ENCODE data around the gene ZNF155.
"Not testable (repeated sequence)": the region's sequence is repeated elsewhere in the genome, so short reads cannot be mapped to it uniquely, and the experiment has no call there.

ZNF155 gene

DNA sequence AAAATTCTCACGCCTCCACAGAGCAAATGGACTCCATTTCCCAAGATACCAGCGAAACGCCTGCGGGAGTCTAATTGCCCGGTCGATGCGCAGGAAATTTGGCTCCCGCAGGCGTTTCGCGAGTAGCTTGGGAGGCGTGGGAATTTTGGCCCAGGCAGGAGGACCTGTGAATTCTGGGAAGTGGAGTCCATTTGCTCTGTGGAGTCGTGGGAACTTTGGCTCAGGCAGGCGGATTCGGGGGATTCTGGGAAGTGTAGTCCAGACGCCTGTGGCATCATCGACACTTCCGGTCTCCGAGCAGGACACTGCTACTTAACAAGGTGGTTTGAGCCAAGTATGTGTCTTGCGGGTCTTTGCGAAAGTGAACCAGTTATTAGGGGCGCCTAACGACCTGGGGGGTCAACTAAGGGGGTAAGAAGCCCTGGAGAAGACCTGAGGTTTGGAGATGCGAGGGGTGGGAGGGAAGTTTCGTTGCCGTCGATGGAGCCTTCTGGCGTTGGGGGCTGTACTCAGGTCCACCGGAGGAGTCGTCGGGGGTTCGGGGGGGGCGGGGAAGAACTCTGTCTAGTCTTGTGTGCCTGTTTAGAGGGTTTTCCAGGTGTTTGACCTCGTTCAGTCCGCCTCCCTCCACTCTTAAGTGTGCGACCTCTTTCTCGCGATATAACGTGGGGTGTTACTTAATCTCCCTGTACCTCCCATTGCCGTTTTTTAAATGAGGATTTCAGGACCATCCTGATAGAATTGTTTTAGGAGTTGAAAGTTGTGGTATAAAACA lies at the start of gene ZNF155:
Gene ZNF155 (plus strand): TSS at position 277 of the 775 bp plus-strand sequence. CDS start 4,356 bp downstream, outside the sequence.
- DNase-seq (ENCODE audit: low read depth), result peak; percentile 89
- peak within 1 kb of the TSS; percentile 65 for H3K4me3 ChIP-seq (ENCODE audit: low read depth, low read length)

DNA sequence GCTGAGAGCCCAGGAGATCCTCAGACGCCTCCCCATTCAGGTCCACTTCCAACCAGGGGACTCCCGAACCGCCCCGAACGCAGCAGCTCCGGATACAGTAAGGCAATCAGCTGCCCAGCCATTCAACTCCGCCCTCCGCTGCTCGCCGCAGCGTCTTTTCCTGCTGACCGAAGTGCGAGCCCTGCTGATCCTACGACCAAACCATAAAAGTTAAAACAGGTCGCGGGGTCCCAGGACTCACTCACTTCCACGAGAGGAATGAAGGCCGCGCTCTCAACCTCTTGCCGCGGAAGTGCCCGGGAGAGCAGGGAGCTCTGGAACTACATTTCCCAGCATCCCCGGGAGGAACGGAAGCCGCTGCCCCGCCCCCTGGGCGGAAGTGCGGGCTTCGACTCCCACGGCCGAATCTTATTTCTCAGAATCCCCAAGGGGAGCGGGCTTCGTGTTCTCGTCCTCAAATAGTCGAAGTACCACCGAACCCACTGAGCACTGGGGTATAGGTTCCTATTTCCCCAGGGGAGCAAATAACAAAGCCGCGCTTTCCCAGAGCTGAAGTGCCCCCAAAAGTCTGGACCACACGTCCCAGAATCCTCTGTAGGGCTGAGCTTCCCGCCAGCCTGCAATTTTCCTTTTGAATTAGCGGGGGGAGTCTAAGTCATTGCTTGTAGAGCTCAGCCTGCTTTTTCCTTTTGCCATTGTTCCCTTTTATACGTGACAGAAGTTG lies 48.8 kb upstream of the ZNF155 start, which contains the start of gene ZNF45:
Gene ZNF45 (minus strand): TSS at position 298 of the 724 bp plus-strand sequence. CDS start 13,097 bp downstream, outside the sequence.
- peak; percentile 60 for DNase-seq (ENCODE audit: low read depth)
- H3K4me3 ChIP-seq (ENCODE audit: low read depth, low read length), result peak within 1 kb of the TSS; percentile 79

GRCh38 chr19:43936188-43936587 lies 47.8 kb upstream of the ZNF155 start:
- no peak overlapping the region for H3K4me3 ChIP-seq (ENCODE audit: low read depth, low read length)
- no peak for DNase-seq (ENCODE audit: low read depth)

- no peak for DNase-seq (ENCODE audit: low read depth)
- H3K4me3 ChIP-seq (ENCODE audit: low read depth, low read length), result no peak overlapping the region
Observed at GRCh38 chr19:43939557-43940260, 44.3 kb upstream of the ZNF155 start.

DNA sequence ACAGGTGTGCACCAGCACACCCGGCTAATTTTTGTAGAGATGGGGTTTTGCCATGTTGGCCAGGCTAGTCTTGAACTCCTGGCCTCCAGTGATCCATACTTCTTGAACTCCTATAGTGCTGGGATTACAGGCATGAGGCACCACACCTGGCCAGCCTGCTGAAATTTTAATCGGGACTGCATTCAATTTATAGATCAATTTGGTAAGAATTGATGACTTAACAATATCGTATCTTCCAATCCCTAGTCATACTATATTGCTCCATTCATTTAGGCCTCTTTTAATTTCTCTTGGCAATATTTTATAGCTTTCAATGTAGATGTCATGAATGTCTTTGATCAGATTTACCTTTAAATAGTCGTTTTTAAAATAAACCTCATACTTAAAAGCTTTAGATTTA lies 43.3 kb upstream of the ZNF155 start:
- no peak overlapping the region for H3K4me3 ChIP-seq (ENCODE audit: low read depth, low read length)
- no peak for DNase-seq (ENCODE audit: low read depth)

DNA sequence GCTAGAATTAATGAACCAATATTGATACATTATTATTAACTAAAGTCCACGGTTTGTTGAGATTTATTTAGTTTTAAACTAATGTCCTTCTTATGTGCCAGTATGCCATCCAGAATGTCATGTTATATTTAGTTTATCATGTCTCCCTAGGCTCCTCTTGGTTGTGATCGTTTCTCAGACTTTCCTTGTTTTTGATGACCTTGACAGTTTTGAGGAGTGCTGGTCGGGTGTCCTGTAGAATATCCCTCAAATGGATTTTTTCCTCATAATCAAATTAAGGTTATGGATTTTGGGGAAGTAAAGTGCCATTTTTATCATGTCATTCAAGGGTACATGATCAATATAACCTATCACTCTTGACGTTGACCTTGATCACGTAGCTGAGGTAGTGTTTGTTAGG lies 42.8 kb upstream of the ZNF155 start:
- H3K4me3 ChIP-seq (ENCODE audit: low read depth, low read length), result no peak overlapping the region
- DNase-seq (ENCODE audit: low read depth), result no peak

- not testable (repeated sequence) for H3K4me3 ChIP-seq (ENCODE audit: low read depth, low read length); DNase-seq (ENCODE audit: low read depth)
Observed at GRCh38 chr19:43947412-43947811, 36.6 kb upstream of the ZNF155 start.

DNA sequence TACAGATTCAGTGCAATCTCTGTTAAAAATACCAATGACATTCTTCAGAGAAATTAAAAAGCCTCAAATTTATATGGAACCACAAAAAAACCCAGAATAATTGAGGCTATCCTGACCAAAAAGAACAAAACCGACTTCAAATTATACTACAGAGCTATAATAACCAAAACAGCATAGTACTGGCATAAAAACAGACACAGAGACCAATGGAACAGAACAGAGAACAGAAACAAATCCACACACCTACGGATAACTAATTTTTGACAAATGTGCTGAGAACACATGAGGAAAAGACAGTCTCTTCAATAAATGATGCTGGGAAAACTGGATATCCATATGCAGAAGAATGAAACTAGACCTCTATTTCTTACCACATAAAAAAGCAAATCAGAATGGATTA lies 34.2 kb upstream of the ZNF155 start:
- H3K4me3 ChIP-seq (ENCODE audit: low read depth, low read length), result not testable (repeated sequence)

GRCh38 chr19:43950834-43951645 lies 32.9 kb upstream of the ZNF155 start, which contains the start of gene ZNF221:
Gene ZNF221, plus strand, starts transcription at chr19:43951228. Its CDS starts 11,499 bp downstream, at chr19:43962727.
- peak within 1 kb of the TSS; percentile 80 for H3K4me3 ChIP-seq (ENCODE audit: low read depth, low read length)
- DNase-seq (ENCODE audit: low read depth), result peak; percentile 96

More for the DNA sequence above, 34.2 kb upstream of the ZNF155 start:
- not testable (repeated sequence) for DNase-seq (ENCODE audit: low read depth)

DNA sequence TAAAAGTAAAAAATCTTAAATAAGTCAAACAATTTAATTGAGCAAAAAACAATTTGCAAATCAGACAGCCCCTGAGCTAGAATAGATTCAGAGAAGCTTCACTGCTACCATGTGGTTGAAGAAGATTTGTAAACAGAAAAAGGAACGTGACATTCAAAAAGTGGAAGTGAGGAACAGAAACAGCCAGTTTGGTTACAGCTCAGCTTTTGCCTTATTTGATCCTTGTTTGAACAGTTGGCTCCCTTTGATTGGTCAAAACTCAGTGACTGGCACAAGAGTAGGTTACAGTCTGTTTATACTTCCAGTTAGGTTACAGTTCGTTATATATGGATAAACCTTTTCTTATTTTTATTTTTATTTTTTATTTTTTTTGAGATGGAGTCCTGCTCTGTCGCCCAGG lies 27.2 kb upstream of the ZNF155 start:
- DNase-seq (ENCODE audit: low read depth), result no peak
- no peak overlapping the region for H3K4me3 ChIP-seq (ENCODE audit: low read depth, low read length)

DNA sequence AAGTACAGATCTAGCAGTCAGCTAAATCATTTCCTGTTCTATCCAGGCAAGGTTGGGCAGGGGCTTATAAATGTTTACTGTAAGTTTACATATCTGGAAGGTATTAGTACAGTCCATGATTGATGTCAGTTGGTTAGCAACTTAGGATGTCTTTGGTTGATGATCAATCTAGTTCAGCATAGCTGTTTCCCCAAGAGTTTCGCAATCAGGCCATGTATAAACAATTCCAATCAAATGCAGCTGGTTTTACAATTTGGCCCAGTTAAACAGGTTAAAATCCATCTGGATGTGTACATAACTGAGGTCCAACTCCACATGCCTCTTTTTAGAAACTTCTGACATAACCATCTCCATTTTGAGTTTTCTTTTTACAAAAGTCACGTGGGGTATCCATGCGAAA lies 26.1 kb upstream of the ZNF155 start:
- DNase-seq (ENCODE audit: low read depth), result peak; percentile 29
- no peak overlapping the region for H3K4me3 ChIP-seq (ENCODE audit: low read depth, low read length)

DNA sequence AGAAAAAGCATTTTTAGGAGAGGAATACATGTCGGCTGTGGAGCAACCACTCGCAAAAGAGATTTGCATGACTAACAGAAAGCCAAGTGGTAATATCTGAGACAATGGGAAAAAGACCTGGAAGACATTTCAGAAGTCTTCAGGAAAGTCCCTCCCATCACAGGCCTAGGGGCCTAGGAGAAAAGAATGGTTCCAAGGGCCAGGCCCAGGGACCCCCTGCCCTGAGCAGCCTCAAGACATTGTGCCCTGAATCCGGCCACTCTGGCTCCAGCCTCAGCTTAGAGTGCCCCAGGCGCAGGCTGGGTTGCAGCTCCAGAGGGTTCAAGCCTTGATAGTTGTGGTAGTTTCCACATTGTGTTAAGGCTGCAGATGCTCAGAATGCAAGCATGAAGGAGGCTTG lies 23.6 kb upstream of the ZNF155 start:
- no peak overlapping the region for H3K4me3 ChIP-seq (ENCODE audit: low read depth, low read length)
- no peak for DNase-seq (ENCODE audit: low read depth)

DNA sequence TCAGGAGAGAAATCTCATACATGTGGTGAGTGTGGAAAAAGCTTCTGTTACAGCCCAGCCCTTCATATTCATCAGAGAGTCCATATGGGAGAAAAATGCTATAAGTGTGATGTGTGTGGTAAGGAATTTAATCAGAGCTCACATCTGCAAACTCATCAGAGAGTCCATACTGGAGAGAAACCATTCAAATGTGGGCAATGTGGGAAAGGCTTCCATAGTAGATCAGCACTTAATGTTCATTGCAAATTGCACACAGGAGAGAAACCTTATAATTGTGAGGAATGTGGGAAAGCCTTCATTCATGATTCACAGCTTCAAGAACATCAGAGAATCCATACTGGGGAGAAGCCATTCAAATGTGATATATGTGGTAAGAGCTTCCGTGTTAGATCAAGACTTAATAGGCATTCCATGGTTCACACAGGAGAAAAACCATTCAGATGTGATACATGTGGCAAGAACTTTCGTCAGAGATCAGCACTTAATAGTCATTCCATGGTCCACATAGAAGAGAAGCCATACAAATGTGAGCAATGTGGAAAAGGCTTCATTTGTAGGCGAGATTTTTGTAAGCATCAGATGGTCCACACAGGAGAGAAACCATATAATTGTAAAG lies 17.8 kb upstream of the ZNF155 start:
- no peak overlapping the region for H3K4me3 ChIP-seq (ENCODE audit: low read depth, low read length)
- no peak for DNase-seq (ENCODE audit: low read depth)

DNA sequence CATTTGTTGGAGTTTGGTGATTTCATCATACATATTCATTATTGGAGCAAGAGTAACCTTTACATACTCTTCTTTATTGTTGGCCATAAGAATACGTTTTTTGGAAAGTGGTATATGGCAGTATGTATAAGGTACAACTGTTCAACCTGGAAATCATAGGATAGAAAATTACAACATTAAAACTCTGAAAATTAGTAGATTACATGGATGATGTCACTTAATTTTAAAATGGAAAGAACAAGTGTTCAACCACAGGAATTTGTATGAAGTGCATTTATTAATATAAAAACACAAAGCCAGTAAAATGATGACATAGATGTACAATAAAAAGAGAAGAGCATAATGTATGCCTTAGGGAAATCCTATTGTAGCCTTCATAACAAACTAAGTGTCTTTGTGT lies 7.3 kb upstream of the ZNF155 start:
- DNase-seq (ENCODE audit: low read depth), result no peak
- H3K4me3 ChIP-seq (ENCODE audit: low read depth, low read length), result no peak overlapping the region

GRCh38 chr19:43983544-43983911 lies 460 bp upstream of the ZNF155 start:
- no peak for DNase-seq (ENCODE audit: low read depth)
- peak overlapping the region; percentile 65 for H3K4me3 ChIP-seq (ENCODE audit: low read depth, low read length)

DNA sequence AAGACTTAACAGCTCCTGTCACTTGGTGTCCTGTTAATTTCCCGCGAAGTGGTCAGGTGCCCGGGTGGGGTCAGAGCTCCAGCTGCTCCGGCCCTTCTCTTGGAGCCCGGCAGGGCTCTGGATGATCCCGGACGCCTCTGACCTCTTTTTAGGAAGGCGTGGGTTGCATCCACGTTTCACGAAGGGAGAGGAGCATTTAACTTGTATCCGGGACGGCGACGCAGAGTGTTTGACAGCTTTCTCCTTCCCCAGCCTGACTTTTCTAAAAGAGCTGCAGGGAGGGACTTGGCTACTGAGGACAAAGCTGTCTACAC lies 656 bp downstream of the ZNF155 start:
- DNase-seq (ENCODE audit: low read depth), result no peak
- peak overlapping the region; percentile 65 for H3K4me3 ChIP-seq (ENCODE audit: low read depth, low read length)

DNA sequence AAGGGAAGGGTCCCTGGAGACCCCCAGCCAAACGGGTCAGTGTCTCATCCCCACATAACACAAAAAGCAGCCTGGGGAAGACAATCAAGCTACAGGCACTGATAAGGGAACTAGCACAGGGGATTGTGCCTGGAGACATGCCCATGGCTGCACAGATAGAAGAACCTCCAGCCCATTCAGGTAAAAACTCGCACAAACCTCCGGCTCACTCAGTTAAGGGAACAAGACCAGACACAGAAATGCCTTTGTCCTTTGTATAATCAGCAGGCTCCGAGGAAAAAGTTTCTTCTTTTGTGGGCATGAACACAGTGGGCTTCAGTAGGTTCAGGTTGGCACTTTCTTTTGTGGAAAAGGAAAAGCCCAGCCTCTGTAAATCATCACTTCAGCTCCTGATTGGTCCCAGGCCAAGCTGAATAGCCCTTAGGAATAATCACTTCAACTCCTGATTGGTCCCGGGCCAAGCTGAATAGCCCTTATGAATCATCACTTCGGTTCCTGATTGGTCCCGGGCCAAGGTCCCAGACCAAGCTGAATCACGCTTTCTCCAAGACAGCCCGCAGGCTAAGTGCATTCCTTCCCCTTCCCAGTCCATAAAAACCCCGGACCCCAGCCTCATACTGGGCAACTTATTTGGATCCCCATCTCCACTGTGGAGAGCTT lies 13.8 kb downstream of the ZNF155 start:
- no peak for DNase-seq (ENCODE audit: low read depth)
- no peak overlapping the region for H3K4me3 ChIP-seq (ENCODE audit: low read depth, low read length)

GRCh38 chr19:44002212-44002565 lies 18.2 kb downstream of the ZNF155 start:
- no peak for DNase-seq (ENCODE audit: low read depth)
- peak overlapping the region; percentile 91 for H3K4me3 ChIP-seq (ENCODE audit: low read depth, low read length)
